ENCODE results near the gene RERE. TPM values are rescaled to one million over a fixed set of nuclear protein-coding genes. Genes with fewer than 3 reads are reported as not detected.

RERE gene
- total RNA-seq, 1 experiment from 2014 or later: 40.6 TPM

GRCh38 chr1:8666389-8667167 is 150.9 kb downstream of the RERE start:
- CTCF ChIA-PET: no interaction called here
- POLR2A ChIA-PET: no interaction called here
- Histone ChIP-seq H2AFZ (ENCODE audit: low read depth, low read length, poor library complexity, severe bottlenecking) (no peak overlapping the region), H4K20me1 (ENCODE audit: insufficient read depth) (no peaks in the 10 kb centered on the region), H3K9me3 (ENCODE audit: control insufficient read depth in 1 of 2, insufficient read depth in 1 of 2, low read depth in 1 of 2, low read length in 2 of 2) (no peaks in the 10 kb centered on the region), H3K9ac (ENCODE audit: low read length) (no peak overlapping the region), H3K4me2 (ENCODE audit: low read length) (no peak overlapping the region), H3K79me2 (ENCODE audit: insufficient read depth, low read length) (peaks cover 60% of the 10 kb centered on the region), H3K27ac (ENCODE audit: low read depth, low read length) (no peak overlapping the region), H3K9me2 (ENCODE audit: insufficient read depth) (no peaks in the 10 kb centered on the region), H3K27me3 (ENCODE audit: insufficient read depth, low read length) (no peaks in the 10 kb centered on the region), H3K4me3 (replicated peaks in 1 of 2; ENCODE audit: low read depth in 1 of 2, low read length in 2 of 2) (no peak overlapping the region), H3K36me3 (ENCODE audit: control insufficient read depth in 1 of 2, insufficient read depth in 2 of 2, low read length in 2 of 2) (no peaks in the 10 kb centered on the region), H3K4me1 (ENCODE audit: control insufficient read depth in 1 of 2, insufficient read depth in 2 of 2, low read length in 2 of 2) (peaks cover 4 to 9% of the 10 kb centered on the region in 2 experiments)
- TF ChIP-seq YY1 (IDR thresholded peaks at IDR 0.05; ENCODE audit: extremely low read depth, insufficient replicate concordance, low read depth, low read length) (no peak), FOSL1 (IDR thresholded peaks at IDR 0.05; ENCODE audit: low read depth) (no peak), RAD21 (IDR thresholded peaks at IDR 0.05; ENCODE audit: low read depth) (no peak), SRF (IDR thresholded peaks at IDR 0.05; ENCODE audit: low read depth) (no peak)
- intact Hi-C loops (cut with micrococcal nuclease): no loop called here
- RAD21 ChIA-PET (ENCODE audit: low non-redundant PET in 1 of 2, low total read pairs in 2 of 2, uncharacterized antibody in 2 of 2, unreplicated experiment in 2 of 2): no interaction called here
- BruUV-seq (replicated peaks): no TSS peak
- no peak for ATAC-seq
- DNase-seq (ENCODE audit: low read depth, low spot score): no peak

GRCh38 chr1:8665833-8666232 is 151.6 kb downstream of the RERE start:
- TF ChIP-seq JUND (IDR thresholded peaks at IDR 0.05): no peak
- TF ChIP-seq REST (IDR thresholded peaks at IDR 0.05; ENCODE audit: low read depth): no peak
- TF ChIP-seq ELF1 (IDR thresholded peaks at IDR 0.05; ENCODE audit: borderline replicate concordance, low read depth): no peak
- Histone ChIP-seq H3K36me3 (ENCODE audit: control insufficient read depth in 1 of 2, insufficient read depth in 2 of 2, low read length in 2 of 2) (no peaks in the 10 kb centered on the region), H3K9ac (ENCODE audit: low read length) (no peak overlapping the region), H3K9me3 (ENCODE audit: control insufficient read depth in 1 of 2, insufficient read depth in 1 of 2, low read depth in 1 of 2, low read length in 2 of 2) (no peaks in the 10 kb centered on the region), H3K79me2 (ENCODE audit: insufficient read depth, low read length) (peaks cover 60% of the 10 kb centered on the region), H2AFZ (ENCODE audit: low read depth, low read length, poor library complexity, severe bottlenecking) (no peak overlapping the region), H3K4me1 (ENCODE audit: control insufficient read depth in 1 of 2, insufficient read depth in 2 of 2, low read length in 2 of 2) (peaks cover 4 to 9% of the 10 kb centered on the region in 2 experiments), H4K20me1 (ENCODE audit: insufficient read depth) (no peaks in the 10 kb centered on the region), H3K4me2 (ENCODE audit: low read length) (no peak overlapping the region), H3K27ac (ENCODE audit: low read depth, low read length) (no peak overlapping the region), H3K27me3 (ENCODE audit: insufficient read depth, low read length) (no peaks in the 10 kb centered on the region), H3K4me3 (replicated peaks in 1 of 2; ENCODE audit: low read depth in 1 of 2, low read length in 2 of 2) (no peak overlapping the region), H3K9me2 (ENCODE audit: insufficient read depth) (no peaks in the 10 kb centered on the region)
- DNase-seq (ENCODE audit: low read depth, low spot score) (no peak), ATAC-seq (no peak)
- BruUV-seq (replicated peaks): no TSS peak
- RAD21 ChIA-PET (ENCODE audit: low non-redundant PET in 1 of 2, low total read pairs in 2 of 2, uncharacterized antibody in 2 of 2, unreplicated experiment in 2 of 2): no interaction called here
- intact Hi-C loops (cut with micrococcal nuclease): no loop called here
- POLR2A ChIA-PET: no interaction called here
- CTCF ChIA-PET: no interaction called here
